HCT116 (cell line): Measurements from ENCODE around the gene SSR1. TPM values are rescaled to one million over a fixed set of nuclear protein-coding genes. Genes with fewer than 3 reads are reported as not detected.

Experiments
- ATAC-seq: fragments of 200-7000 bp; cut with Tn5 transposase; 2 replicates; pipeline ENCODE4 v1.9.1; 2020; ENCODE audit warnings: mild to moderate bottlenecking, moderate library complexity
- BruUV-seq: library from RNA; stranded (reverse); fragments of 400-500 nt; replicated peaks from 2 replicates; lab custom pipeline; 2021; lab: Mats Ljungman, UMichigan
- CTCF ChIA-PET: fragments of 300-600 bp; sonication (Branson Sonifier 250); formaldehyde crosslinking; loops from one replicate; lab custom pipeline; 2021; ENCODE audit warnings: antibody characterized with exemption; lab: Charles Lee
- POLR2A ChIA-PET: fragments of 300-600, 350-600 bp; sonication (Branson Sonifier 250); formaldehyde crosslinking; loops from one replicate; lab custom pipeline; 2021; ENCODE audit warnings: antibody characterized with exemption; lab: Charles Lee
- RAD21 ChIA-PET, 2 experiments: fragments of 300-600 bp; sonication (Branson Sonifier 250); formaldehyde crosslinking; loops; one replicate each; lab custom pipeline; 2023; ENCODE audit warnings: low total read pairs in 2 of 2; ENCODE audit not compliant: uncharacterized antibody in 2 of 2, unreplicated experiment in 2 of 2, low non-redundant PET in 1 of 2; lab: Charles Lee
- DNase-seq: peaks from one replicate; pipeline ENCODE4 v3.0.0-alpha.2; 2010; ENCODE audit warnings: low read depth, low spot score
- H2AFZ ChIP-seq: fragments of 200-600 bp; shearing (Covaris generic), sonication (generic); 2 replicates; pipeline ENCODE4 v1.6.1; 2017; ENCODE audit warnings: low read depth, mixed run types, mixed read lengths, antibody characterized with exemption, low read length; ENCODE audit not compliant: poor library complexity, severe bottlenecking
- H3K27ac ChIP-seq: 2 replicates; pipeline ENCODE4 v1.5.1; 2012; ENCODE audit warnings: low read depth, low read length
- H3K27me3 ChIP-seq: fragments of 200-600 bp; sonication (generic); 2 replicates; pipeline ENCODE4 v1.6.1; 2016; ENCODE audit warnings: mixed run types, low read length, mixed read lengths; ENCODE audit not compliant: insufficient read depth
- H3K36me3 ChIP-seq, 2 experiments: fragments of 200-500 bp in 1 of 2; fragments of 200-600 bp in 1 of 2; sonication (Bioruptor generic) in 1 of 2; sonication (generic) in 1 of 2; 2 replicates each; pipeline versions ENCODE4 v1.5.1 to v1.6.1; 2014 to 2016; ENCODE audit warnings: low read length in 2 of 2, inconsistent platforms in 1 of 2, mixed read lengths in 1 of 2, mixed run types in 1 of 2; ENCODE audit not compliant: insufficient read depth in 2 of 2, control insufficient read depth in 1 of 2
- H3K4me1 ChIP-seq, 2 experiments: fragments of 200-600 bp in 1 of 2; sonication (generic) in 1 of 2; 2 replicates each; pipeline versions ENCODE4 v1.5.1 to v1.6.1; 2012 to 2017; ENCODE audit warnings: low read length in 2 of 2, inconsistent platforms in 1 of 2, mild to moderate bottlenecking in 1 of 2, mixed read lengths in 1 of 2, mixed run types in 1 of 2, moderate library complexity in 1 of 2; ENCODE audit not compliant: insufficient read depth in 2 of 2, control insufficient read depth in 1 of 2
- H3K4me2 ChIP-seq: fragments of 200-600 bp; sonication (generic); 2 replicates; pipeline ENCODE4 v1.6.1; 2017; ENCODE audit warnings: mixed run types, low read length, mixed read lengths
- H3K4me3 ChIP-seq, 2 experiments: fragments of 200-600 bp in 1 of 2; sonication (generic) in 1 of 2; replicated peaks in 1 of 2; 2 replicates each; pipeline ENCODE4 v1.5.1; 2011 to 2016; ENCODE audit warnings: low read length in 2 of 2, control low read depth in 1 of 2, low read depth in 1 of 2, mild to moderate bottlenecking in 1 of 2, mixed read lengths in 1 of 2, mixed run types in 1 of 2
- H3K79me2 ChIP-seq: fragments of 200-600 bp; sonication (generic); 2 replicates; pipeline ENCODE4 v1.6.1; 2017; ENCODE audit warnings: mild to moderate bottlenecking, mixed run types, low read length, moderate library complexity, mixed read lengths; ENCODE audit not compliant: insufficient read depth
- H3K9ac ChIP-seq: fragments of 200-600 bp; sonication (generic); 2 replicates; pipeline ENCODE4 v1.6.1; 2016; ENCODE audit warnings: low read length, mixed read lengths
- H3K9me2 ChIP-seq: fragments of 200-600 bp; sonication (generic), shearing (Covaris generic); 2 replicates; pipeline ENCODE4 v1.6.1; 2017; ENCODE audit warnings: mixed run types, mild to moderate bottlenecking, moderate library complexity; ENCODE audit not compliant: insufficient read depth
- H3K9me3 ChIP-seq, 2 experiments: fragments of 200-500 bp in 1 of 2; fragments of 200-600 bp in 1 of 2; sonication (Bioruptor generic) in 1 of 2; sonication (generic) in 1 of 2; 2 replicates each; pipeline ENCODE4 v1.6.1; 2014 to 2017; ENCODE audit warnings: low read length in 2 of 2, mixed read lengths in 2 of 2, inconsistent platforms in 1 of 2, low read depth in 1 of 2, mild to moderate bottlenecking in 1 of 2, mixed run types in 1 of 2, moderate library complexity in 1 of 2; ENCODE audit not compliant: control insufficient read depth in 1 of 2, insufficient read depth in 1 of 2
- H4K20me1 ChIP-seq: fragments of 200-600 bp; sonication (generic), shearing (Covaris generic); 2 replicates; pipeline ENCODE4 v1.6.1; 2017; ENCODE audit warnings: mixed run types, mild to moderate bottlenecking, moderate library complexity; ENCODE audit not compliant: insufficient read depth
- CEBPB ChIP-seq: IDR thresholded peaks from 2 replicates; pipeline ENCODE4 v1.6.1; 2012; ENCODE audit warnings: low read depth
- ELF1 ChIP-seq: IDR thresholded peaks from 2 replicates; pipeline ENCODE4 v1.6.1; 2012; ENCODE audit warnings: low read depth, borderline replicate concordance
- EZH2 ChIP-seq: fragments of 200-600 bp; sonication (generic); IDR thresholded peaks from 2 replicates; pipeline ENCODE4 v1.6.1; 2017; ENCODE audit warnings: antibody characterized with exemption, mixed run types
- JUND ChIP-seq: IDR thresholded peaks from 2 replicates; pipeline ENCODE4 v1.6.1; 2012
- POLR2A ChIP-seq: IDR thresholded peaks from 2 replicates; pipeline ENCODE4 v1.7.0; 2011; ENCODE audit warnings: borderline replicate concordance; ENCODE audit not compliant: insufficient read depth, insufficient read length; ENCODE audit errors: extremely low read depth
- POLR2AphosphoS5 ChIP-seq: IDR thresholded peaks from 2 replicates; pipeline ENCODE4 v1.6.1; 2011; ENCODE audit warnings: mild to moderate bottlenecking, low read depth, low read length, moderate library complexity
- REST ChIP-seq: IDR thresholded peaks from 2 replicates; pipeline ENCODE4 v1.6.1; 2012; ENCODE audit warnings: low read depth
- SIN3A ChIP-seq: IDR thresholded peaks from 2 replicates; pipeline ENCODE4 v1.6.1; 2012; ENCODE audit warnings: low read depth
- SRF ChIP-seq: IDR thresholded peaks from 2 replicates; pipeline ENCODE4 v1.6.1; 2012; ENCODE audit warnings: low read depth
- TCF7L2 ChIP-seq: IDR thresholded peaks from 2 replicates; pipeline ENCODE4 v1.7.0; 2011; ENCODE audit warnings: borderline replicate concordance, inconsistent platforms; ENCODE audit not compliant: insufficient read depth, insufficient read length; ENCODE audit errors: extremely low read depth
- YY1 ChIP-seq: IDR thresholded peaks from 2 replicates; pipeline ENCODE4 v1.6.1; 2011; ENCODE audit warnings: low read length, low read depth, moderate library complexity, mild to moderate bottlenecking; ENCODE audit not compliant: insufficient replicate concordance; ENCODE audit errors: extremely low read depth
- ZBTB33 ChIP-seq: IDR thresholded peaks from 2 replicates; pipeline ENCODE4 v1.6.1; 2011; ENCODE audit warnings: mild to moderate bottlenecking, low read length, moderate library complexity; ENCODE audit not compliant: insufficient replicate concordance; ENCODE audit errors: extremely low read depth
- ZFX ChIP-seq: fragments of 450-650 bp; IDR thresholded peaks from 2 replicates; pipeline ENCODE4 v1.6.1; 2017
- intact Hi-C: fragments of 100-400 bp; cut with micrococcal nuclease; formaldehyde crosslinking; loops from 2 replicates; pipeline ENCODE4 v1.10.0; 2022
- total RNA-seq: library from RNA; stranded (reverse); gene quantifications from one replicate; pipeline ENCODE4 v1.2.1, GENCODE V29; 2021; ENCODE audit not compliant: unreplicated experiment
- TF ChIP-seq, protein P1 (sequence below): IDR thresholded peaks from 2 replicates; pipeline ENCODE4 v1.6.1; 2012

SSR1 gene
- total RNA-seq, 1 experiment from 2014 or later = 127 TPM

- H3K4me1 ChIP-seq = peaks cover 8 to 18% of the 10 kb centered on the region in 2 experiments
- ATAC-seq = no peak
- ChIA-PET CTCF (no interaction called here), RAD21 (no interaction called here)
- H3K9me3 ChIP-seq = no peaks in the 10 kb centered on the region
- no peak overlapping the region for H3K4me2 ChIP-seq
- H3K27ac ChIP-seq = no peak overlapping the region
- no TSS peak for BruUV-seq
- H2AFZ ChIP-seq = no peak overlapping the region
- peaks cover 5% of the 10 kb centered on the region for H3K79me2 ChIP-seq
- H3K36me3 ChIP-seq = no peaks in the 10 kb centered on the region
- H3K9me2 ChIP-seq = no peaks in the 10 kb centered on the region
- no peaks in the 10 kb centered on the region for H3K27me3 ChIP-seq
- no peak for DNase-seq
- H3K4me3 ChIP-seq = no peak overlapping the region
- intact Hi-C loops = no loop called here
- no peaks in the 10 kb centered on the region for H4K20me1 ChIP-seq
- TF ChIP-seq EZH2 (no peak), ZFX (no peak), JUND (no peak), SIN3A (no peak), ELF1 (no peak), YY1 (no peak)
- TF ChIP-seq, protein P1, sequence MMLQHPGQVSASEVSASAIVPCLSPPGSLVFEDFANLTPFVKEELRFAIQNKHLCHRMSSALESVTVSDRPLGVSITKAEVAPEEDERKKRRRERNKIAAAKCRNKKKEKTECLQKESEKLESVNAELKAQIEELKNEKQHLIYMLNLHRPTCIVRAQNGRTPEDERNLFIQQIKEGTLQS = no peak
- TF ChIP-seq, all 23 proteins: peak for 0
- POLR2A ChIA-PET = no interaction called here
- no peak overlapping the region for H3K9ac ChIP-seq
Measured at GRCh38 chr6:7317538-7317937, 4.5 kb upstream of the SSR1 start.

DNA sequence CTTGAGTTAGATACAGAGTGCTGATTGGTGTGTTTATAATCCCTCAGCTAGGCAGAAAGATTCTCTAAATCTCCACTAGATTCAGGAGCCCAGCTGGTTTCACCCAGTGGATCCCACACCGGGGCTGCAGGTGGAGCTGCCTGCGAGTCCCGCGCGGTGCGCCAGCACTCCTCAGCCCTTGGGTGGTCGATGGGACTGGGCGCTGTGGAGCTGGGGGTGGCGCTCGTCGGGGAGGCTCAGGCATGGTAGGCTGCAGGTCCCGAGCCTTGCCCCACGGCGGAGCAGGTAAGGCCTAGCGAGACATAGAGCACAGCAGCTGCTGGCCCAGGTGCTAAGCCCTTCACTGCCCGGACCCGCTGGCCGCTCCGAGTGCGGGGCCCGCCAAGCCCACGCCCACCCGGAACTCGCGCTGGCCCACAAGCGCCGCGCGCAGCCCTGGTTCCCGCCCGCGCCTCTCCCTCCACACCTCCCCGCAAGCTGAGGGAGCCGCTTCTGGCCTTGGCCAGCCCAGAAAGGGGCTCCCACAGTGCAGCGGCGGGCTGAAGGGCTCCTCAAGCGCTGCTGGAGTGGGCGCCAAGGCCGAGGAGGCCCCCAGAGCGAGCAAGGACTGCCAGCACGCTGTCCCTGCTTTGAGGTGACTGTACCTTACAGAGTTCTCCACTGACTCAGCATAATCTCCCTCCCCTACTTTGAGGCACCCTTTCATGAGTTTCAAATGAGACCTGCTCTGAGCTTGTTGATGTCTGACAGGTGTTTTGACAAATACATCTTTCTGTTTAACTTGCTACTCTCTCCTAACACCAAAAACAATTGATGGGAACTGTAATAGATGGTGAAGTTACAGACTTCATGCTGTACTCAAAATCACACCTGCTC, 3.9 kb upstream of the SSR1 start:
- intact Hi-C loops = no loop called here
- TF ChIP-seq CEBPB (no peak), EZH2 (no peak), SRF (no peak), POLR2AphosphoS5 (no peak), POLR2A (no peak), ZBTB33 (no peak), REST (no peak), TCF7L2 (no peak)

More for the DNA sequence above, 3.9 kb upstream of the SSR1 start:
- H3K9me2 ChIP-seq = no peaks in the 10 kb centered on the region
- CTCF ChIA-PET = no interaction called here
- DNase-seq (no peak), ATAC-seq (no peak)
- no peaks in the 10 kb centered on the region for H3K27me3 ChIP-seq
- BruUV-seq = no TSS peak
- peaks cover 11% of the 10 kb centered on the region for H3K79me2 ChIP-seq
- no peaks in the 10 kb centered on the region for H3K9me3 ChIP-seq
- H3K4me3 ChIP-seq = no peak overlapping the region
- H3K9ac ChIP-seq = no peak overlapping the region
- H3K36me3 ChIP-seq = no peaks in the 10 kb centered on the region
- H2AFZ ChIP-seq = no peak overlapping the region
- POLR2A ChIA-PET = interaction anchor here (0.8 to 1.3 kb wide), 2 partner anchors 15 to 28 kb away, joined by 3 to 4 read pairs; no protein-coding TSS in a partner anchor
- H3K4me2 ChIP-seq = no peak overlapping the region
- H3K4me1 ChIP-seq = peaks cover 8 to 18% of the 10 kb centered on the region in 2 experiments
- RAD21 ChIA-PET = no interaction called here
- H3K27ac ChIP-seq = no peak overlapping the region
- H4K20me1 ChIP-seq = no peaks in the 10 kb centered on the region
